H9 (cell line): ENCODE results near the gene DGKB. TPM values are rescaled to one million over a fixed set of nuclear protein-coding genes. Genes with fewer than 3 reads are reported as not detected.

Experiments used
- DNase-seq: peaks from one replicate; pipeline ENCODE4 v3.0.0-alpha.2; 2017
- H2AFZ ChIP-seq: one replicate; pipeline ENCODE4 v1.6.1; 2013; ENCODE audit warnings: mild to moderate bottlenecking, low read length, control low read depth, moderate library complexity
- H2AK5ac ChIP-seq: 2 replicates; pipeline ENCODE4 v1.6.1; 2013; ENCODE audit warnings: low read length, control low read depth, mixed read lengths; ENCODE audit not compliant: insufficient read length
- H2BK120ac ChIP-seq: one replicate; pipeline ENCODE4 v1.6.1; 2013; ENCODE audit warnings: low read depth, mild to moderate bottlenecking, low read length, control low read depth, inconsistent platforms; ENCODE audit not compliant: poor library complexity, severe bottlenecking
- H2BK12ac ChIP-seq: 2 replicates; pipeline ENCODE4 v1.6.1; 2013; ENCODE audit warnings: low read length, control low read depth, mixed read lengths, low read depth; ENCODE audit not compliant: insufficient read length
- H2BK15ac ChIP-seq: 2 replicates; pipeline ENCODE4 v1.6.1; 2013; ENCODE audit warnings: low read depth, low read length, control low read depth
- H2BK20ac ChIP-seq: one replicate; pipeline ENCODE4 v1.6.1; 2013; ENCODE audit warnings: low read depth, mild to moderate bottlenecking, low read length, control low read depth, inconsistent platforms; ENCODE audit not compliant: poor library complexity, severe bottlenecking
- H2BK5ac ChIP-seq: 2 replicates; pipeline ENCODE4 v1.6.1; 2013; ENCODE audit warnings: low read length, control low read depth, mixed read lengths; ENCODE audit not compliant: insufficient read length
- H3K14ac ChIP-seq: 2 replicates; pipeline ENCODE4 v1.6.1; 2013; ENCODE audit warnings: low read length, control low read depth; ENCODE audit not compliant: insufficient read depth
- H3K18ac ChIP-seq: 2 replicates; pipeline ENCODE4 v1.6.1; 2013; ENCODE audit warnings: low read depth, mild to moderate bottlenecking, mixed read lengths, low read length, control low read depth; ENCODE audit not compliant: insufficient read length
- H3K23ac ChIP-seq: 2 replicates; pipeline ENCODE4 v1.6.1; 2013; ENCODE audit warnings: low read length, control low read depth, mixed read lengths, low read depth; ENCODE audit not compliant: insufficient read length
- H3K23me2 ChIP-seq: 2 replicates; pipeline ENCODE4 v1.6.1; 2013; ENCODE audit warnings: low read depth, mild to moderate bottlenecking, mixed read lengths, low read length, control low read depth; ENCODE audit not compliant: insufficient read length, poor library complexity, severe bottlenecking
- H3K27ac ChIP-seq: 2 replicates; pipeline ENCODE4 v1.5.1; 2013; ENCODE audit warnings: low read length, control low read depth, mixed read lengths, low read depth; ENCODE audit not compliant: insufficient read length
- H3K27me3 ChIP-seq: 2 replicates; pipeline ENCODE4 v1.6.1; 2013; ENCODE audit warnings: low read length, control low read depth, inconsistent platforms; ENCODE audit not compliant: insufficient read depth
- H3K4ac ChIP-seq: 2 replicates; pipeline ENCODE4 v1.6.1; 2013; ENCODE audit warnings: low read depth, mild to moderate bottlenecking, control low read depth, inconsistent platforms, low read length, moderate library complexity
- H3K4me1 ChIP-seq: 2 replicates; pipeline ENCODE4 v1.6.1; 2013; ENCODE audit warnings: low read length, control low read depth, inconsistent platforms; ENCODE audit not compliant: insufficient read depth
- H3K4me2 ChIP-seq: 2 replicates; pipeline ENCODE4 v1.6.1; 2013; ENCODE audit warnings: low read length, control low read depth, mixed read lengths; ENCODE audit not compliant: insufficient read length, insufficient read depth
- H3K56ac ChIP-seq: 2 replicates; pipeline ENCODE4 v1.6.1; 2013; ENCODE audit warnings: low read depth, mild to moderate bottlenecking, mixed read lengths, low read length, control low read depth; ENCODE audit not compliant: insufficient read length
- H3K79me1 ChIP-seq: 2 replicates; pipeline ENCODE4 v1.6.1; 2013; ENCODE audit warnings: low read depth, mild to moderate bottlenecking, moderate library complexity, low read length, control low read depth, inconsistent platforms; ENCODE audit not compliant: insufficient read depth, poor library complexity, severe bottlenecking
- H3K79me2 ChIP-seq: 2 replicates; pipeline ENCODE4 v1.6.1; 2013; ENCODE audit warnings: low read length, control low read depth, inconsistent platforms; ENCODE audit not compliant: insufficient read depth
- H3K9ac ChIP-seq: 2 replicates; pipeline ENCODE4 v1.6.1; 2013; ENCODE audit warnings: low read length, control low read depth, mixed read lengths; ENCODE audit not compliant: insufficient read length; ENCODE audit errors: extremely low read depth
- H3K9me3 ChIP-seq: one replicate; pipeline ENCODE4 v1.6.1; 2013; ENCODE audit warnings: low read depth, low read length, inconsistent platforms; ENCODE audit not compliant: control insufficient read depth
- H3T11ph ChIP-seq: one replicate; pipeline ENCODE4 v1.6.1; 2013; ENCODE audit warnings: mild to moderate bottlenecking, low read length, control low read depth, inconsistent platforms
- H4K20me1 ChIP-seq: one replicate; pipeline ENCODE4 v1.6.1; 2013; ENCODE audit not compliant: control insufficient read depth, insufficient read length, insufficient read depth
- H4K5ac ChIP-seq: 2 replicates; pipeline ENCODE4 v1.6.1; 2013; ENCODE audit warnings: low read depth, mild to moderate bottlenecking, mixed read lengths, low read length, control low read depth; ENCODE audit not compliant: insufficient read length
- H4K8ac ChIP-seq: replicated peaks from 2 replicates; pipeline ENCODE4 v1.6.1; 2013; ENCODE audit warnings: low read length, control low read depth, mixed read lengths, low read depth; ENCODE audit not compliant: insufficient read length
- H4K91ac ChIP-seq: 2 replicates; pipeline ENCODE4 v1.6.1; 2013; ENCODE audit warnings: low read depth, mild to moderate bottlenecking, moderate library complexity, mixed read lengths, low read length, control low read depth; ENCODE audit not compliant: insufficient read length
- H3K27ac Mint-ChIP-seq, 3 experiments: 2 replicates in 2 of 3; 3 replicates in 1 of 3; pipeline ENCODE4 v1.8.0; 2020 to 2021; ENCODE audit warnings: mixed read lengths in 3 of 3, mild to moderate bottlenecking in 1 of 3, moderate library complexity in 1 of 3
- H3K27me3 Mint-ChIP-seq: 2 replicates; pipeline ENCODE4 v1.8.0; 2021; ENCODE audit warnings: low read depth, mild to moderate bottlenecking, moderate library complexity, mixed read lengths
- H3K36me3 Mint-ChIP-seq, 3 experiments: 2 replicates in 2 of 3; 3 replicates in 1 of 3; pipeline ENCODE4 v1.8.0; 2020 to 2021; ENCODE audit warnings: low read depth in 3 of 3, mixed read lengths in 3 of 3; ENCODE audit not compliant: insufficient read depth in 1 of 3
- H3K4me1 Mint-ChIP-seq, 2 experiments: 2 replicates each; pipeline ENCODE4 v1.8.0; 2020; ENCODE audit warnings: mixed read lengths in 2 of 2
- H3K4me3 Mint-ChIP-seq, 2 experiments: 2 replicates in 1 of 2; 3 replicates in 1 of 2; pipeline ENCODE4 v1.8.0; 2020 to 2021; ENCODE audit warnings: mild to moderate bottlenecking in 2 of 2, mixed read lengths in 2 of 2, moderate library complexity in 1 of 2
- H3K9me3 Mint-ChIP-seq, 2 experiments: 2 replicates in 1 of 2; 3 replicates in 1 of 2; pipeline ENCODE4 v1.8.0; 2020; ENCODE audit warnings: mild to moderate bottlenecking in 2 of 2, mixed read lengths in 2 of 2, moderate library complexity in 1 of 2
- CTCF ChIP-seq: fragments of 200-600 bp; sonication (generic); conservative IDR thresholded peaks from 3 replicates; pipeline ENCODE4 v1.8.0; 2021; ENCODE audit warnings: antibody characterized with exemption, mild to moderate bottlenecking
- WGBS: extraction: QIAGEN DNeasy Blood & Tissue Kit; methylation state at CpG from one replicate; pipeline ENCODE4 v1.1.7; 2013; ENCODE audit warnings: missing lambda C conversion rate, low lambda C conversion rate, mixed read lengths; ENCODE audit not compliant: insufficient read length; ENCODE audit errors: extremely low coverage; 5-methylcytosine and 5-hydroxymethylcytosine counted together
- total RNA-seq: library from RNA; stranded (reverse); gene quantifications from 2 replicates; pipeline ENCODE4 v1.2.1, GENCODE V29; 2021

DGKB gene
- total RNA-seq, 1 experiment from 2014 or later: 0.26 TPM

GRCh38 chr7:14341200-14341775 is 561.3 kb downstream of the DGKB start:
- Histone ChIP-seq H3K14ac (no peak overlapping the region), H3K4me2 (no peak overlapping the region), H3K79me2 (no peaks in the 10 kb centered on the region), H4K8ac (no peak overlapping the region), H3T11ph (no peak overlapping the region), H3K27ac (no peak overlapping the region), H3K27me3 (no peaks in the 10 kb centered on the region), H4K91ac (no peak overlapping the region), H2BK20ac (no peak overlapping the region), H3K4me1 (peaks cover 2% of the 10 kb centered on the region; the same call in 1 of the 2 replicates), H2BK12ac (no peak overlapping the region), H3K56ac (no peak overlapping the region), H2BK5ac (no peak overlapping the region), H3K4ac (no peak overlapping the region), H3K23ac (no peak overlapping the region), H3K9me3 (no peaks in the 10 kb centered on the region), H3K79me1 (no peaks in the 10 kb centered on the region), H2AFZ (no peak overlapping the region), H4K20me1 (no peaks in the 10 kb centered on the region), H4K5ac (no peak overlapping the region), H3K9ac (no peak overlapping the region), H3K23me2 (no peaks in the 10 kb centered on the region), H2AK5ac (no peak overlapping the region), H2BK15ac (no peak overlapping the region), H2BK120ac (no peak overlapping the region), H3K18ac (no peak overlapping the region)
- Mint-ChIP-seq H3K36me3 (no peaks in the 10 kb centered on the region), H3K27ac (peak overlapping the region in 1 of 3 experiments; percentile 91; a peak in 2 of 7 replicates), H3K27me3 (no peaks in the 10 kb centered on the region), H3K9me3 (no peaks in the 10 kb centered on the region), H3K4me1 (peaks cover 23 to 35% of the 10 kb centered on the region in 2 experiments), H3K4me3 (no peak overlapping the region)
- no peak for DNase-seq
- TF ChIP-seq CTCF: no peak
- no CpG with 5 or more reads among the region's 4 CpGs for WGBS
